Measurements from ENCODE around the gene CLVS2.

CLVS2 gene, protein sequence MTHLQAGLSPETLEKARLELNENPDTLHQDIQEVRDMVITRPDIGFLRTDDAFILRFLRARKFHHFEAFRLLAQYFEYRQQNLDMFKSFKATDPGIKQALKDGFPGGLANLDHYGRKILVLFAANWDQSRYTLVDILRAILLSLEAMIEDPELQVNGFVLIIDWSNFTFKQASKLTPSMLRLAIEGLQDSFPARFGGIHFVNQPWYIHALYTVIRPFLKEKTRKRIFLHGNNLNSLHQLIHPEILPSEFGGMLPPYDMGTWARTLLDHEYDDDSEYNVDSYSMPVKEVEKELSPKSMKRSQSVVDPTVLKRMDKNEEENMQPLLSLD

GRCh38 chr6:122995921-122996793 lies at the start of gene CLVS2:
CLVS2 (plus strand) TSS chr6:122996235; CDS start chr6:122997778, 1,543 bp downstream.
- peak; percentile 99 for DNase-seq

- peak; percentile 44 for DNase-seq
These were observed 48.7 kb upstream of the CLVS2 start for GRCh38 chr6:122947355-122947754.

DNA sequence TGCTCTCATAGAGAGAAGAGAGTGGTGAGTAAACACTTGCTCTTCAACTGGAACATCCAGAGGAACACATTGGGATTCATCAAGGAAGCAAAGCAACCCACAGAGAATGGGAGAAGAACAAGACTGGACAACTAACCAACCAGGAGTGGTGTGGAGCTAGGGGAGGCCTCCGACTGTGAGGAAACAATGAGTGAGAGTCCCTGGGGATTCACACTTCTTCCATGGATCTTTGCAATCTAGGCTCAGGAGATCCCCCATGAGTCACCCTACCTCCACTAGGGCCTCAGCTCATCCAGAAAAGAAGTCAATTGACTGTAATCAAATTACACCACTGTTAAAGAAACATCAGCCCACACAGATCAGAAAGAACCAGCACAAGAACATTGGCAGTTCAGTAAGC lies 42.3 kb upstream of the CLVS2 start:
- DNase-seq, result no peak

DNA sequence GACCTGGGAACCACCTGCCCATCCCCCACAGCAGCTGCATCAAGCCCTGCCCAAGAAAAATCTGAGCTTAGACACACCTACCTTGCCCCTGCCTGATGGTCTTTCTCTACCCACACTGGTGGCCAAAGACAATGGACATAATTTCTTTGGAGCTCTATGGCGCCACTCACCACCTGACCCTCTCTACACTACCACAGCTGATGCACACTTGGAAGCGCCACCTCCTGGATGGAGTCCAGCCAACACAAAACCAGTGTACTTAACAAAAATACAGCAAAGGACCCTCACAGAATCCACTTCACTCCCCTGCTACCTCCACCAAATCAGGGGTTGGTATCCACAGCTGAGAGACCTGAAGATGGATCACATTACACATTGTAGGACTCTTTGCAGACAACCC lies 39.7 kb upstream of the CLVS2 start:
- no peak for DNase-seq

GRCh38 chr6:122962000-122962624 lies 33.9 kb upstream of the CLVS2 start:
- no peak for DNase-seq

- peak; percentile 6 for DNase-seq
These were observed 26.0 kb upstream of the CLVS2 start for GRCh38 chr6:122969999-122970533.

- no peak for DNase-seq
These were observed 18.9 kb upstream of the CLVS2 start for GRCh38 chr6:122977180-122977579.

- DNase-seq, result no peak
These were observed 11.6 kb upstream of the CLVS2 start for GRCh38 chr6:122984393-122984792.

GRCh38 chr6:122994256-122994655 lies 1.8 kb upstream of the CLVS2 start:
- DNase-seq, result no peak

GRCh38 chr6:122996794-122997505 lies 915 bp downstream of the CLVS2 start:
- peak; percentile 68 for DNase-seq

GRCh38 chr6:122997541-122998150 lies 1.6 kb downstream of the CLVS2 start:
- peak; percentile 52 for DNase-seq

DNA sequence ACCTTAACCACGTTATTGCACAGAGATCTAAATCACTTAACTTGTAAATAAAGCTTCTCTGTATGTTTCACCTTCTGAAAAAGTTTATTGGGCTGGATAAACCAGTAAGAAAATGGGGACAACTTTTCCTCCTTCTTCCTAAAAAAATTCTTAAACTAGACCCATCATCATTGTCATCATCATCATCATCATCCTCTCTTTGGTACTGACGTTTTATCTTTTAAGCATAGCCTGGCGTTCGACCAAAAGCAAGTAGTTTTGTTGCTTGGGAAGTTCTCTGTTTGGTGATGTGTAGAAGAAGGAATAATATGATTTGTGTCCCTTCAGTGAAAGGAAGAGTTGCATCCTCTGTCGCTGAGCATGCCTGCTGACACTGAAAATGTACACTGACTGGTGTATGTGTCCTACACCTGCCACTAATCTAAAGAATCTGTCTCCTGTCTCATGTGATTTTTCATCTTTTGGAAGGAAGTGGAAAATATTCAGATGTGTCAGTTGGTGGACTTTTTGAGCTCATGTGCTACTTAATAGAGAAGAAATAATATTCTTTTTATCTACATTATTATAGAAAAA lies 2.5 kb downstream of the CLVS2 start:
- DNase-seq, result peak; percentile 15

GRCh38 chr6:123000244-123000770 lies 4.3 kb downstream of the CLVS2 start:
- no peak for DNase-seq

DNA sequence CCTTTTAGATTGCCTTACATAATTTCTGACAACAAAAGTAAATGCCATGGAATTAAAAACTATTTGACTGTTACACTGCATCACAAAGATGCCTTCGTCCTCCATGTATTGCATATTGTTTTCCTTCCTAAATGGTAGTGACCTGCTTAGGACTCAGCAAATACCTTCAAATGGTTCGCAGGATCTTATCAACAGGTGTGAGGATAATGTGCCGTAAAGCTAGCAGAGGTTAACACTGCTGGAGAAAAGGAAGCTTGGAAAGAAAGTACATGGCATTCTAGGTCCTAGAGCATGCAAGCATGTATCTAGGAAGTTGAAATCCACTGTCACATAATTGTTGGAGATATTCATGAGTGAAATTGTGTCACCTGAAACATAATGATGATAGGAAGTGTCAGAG lies 5.5 kb downstream of the CLVS2 start:
- no peak for DNase-seq

GRCh38 chr6:123007885-123008284 lies 11.8 kb downstream of the CLVS2 start:
- DNase-seq, result no peak

- no peak for DNase-seq
These were observed 13.0 kb downstream of the CLVS2 start for GRCh38 chr6:123009059-123009458.

GRCh38 chr6:123014835-123015234 lies 18.8 kb downstream of the CLVS2 start:
- DNase-seq, result no peak

GRCh38 chr6:123016431-123017103 lies 20.5 kb downstream of the CLVS2 start:
- DNase-seq, result peak; percentile 81

- DNase-seq, result no peak
These were observed 21.2 kb downstream of the CLVS2 start for GRCh38 chr6:123017104-123017682.

- DNase-seq, result no peak
These were observed 26.9 kb downstream of the CLVS2 start for GRCh38 chr6:123022975-123023374.

- DNase-seq, result no peak
These were observed 28.9 kb downstream of the CLVS2 start for GRCh38 chr6:123024976-123025375.

Measured in retina (tissue), 1 donor.